K562 (cell line): Measurements from ENCODE around the gene TOP3A. TPM values are rescaled to one million over a fixed set of nuclear protein-coding genes. Genes with fewer than 3 reads are reported as not detected.

ENCODE experiments used
- BDP1 ChIP-seq: IDR thresholded peaks from 3 replicates; pipeline ENCODE4 v1.6.1; 2011; ENCODE audit not compliant: insufficient read length, insufficient read depth
- EP300 ChIP-seq: IDR thresholded peaks from 2 replicates; pipeline ENCODE4 v1.6.1; 2012; ENCODE audit warnings: low read length, improper control_type of control experiment
- HDAC3 ChIP-seq: fragments of 450-650 bp; IDR thresholded peaks from 2 replicates; pipeline ENCODE4 v1.6.1; 2018; ENCODE audit warnings: borderline replicate concordance, mild to moderate bottlenecking, moderate library complexity; ENCODE audit not compliant: partially characterized antibody
- HSF4 ChIP-seq: fragments of 250-450 bp; sonication (Bioruptor Pico); IDR thresholded peaks from 2 replicates; pipeline ENCODE4 v2.1.2; 2022; ENCODE audit warnings: mild to moderate bottlenecking, moderate library complexity, borderline replicate concordance
- MED1 ChIP-seq: sonication (generic); formaldehyde crosslinking; IDR thresholded peaks from 2 replicates; pipeline ENCODE4 v1.8.1; 2023; ENCODE audit warnings: missing genetic modification reagents, borderline replicate concordance
- NBN ChIP-seq: fragments of 450-650 bp; IDR thresholded peaks from 2 replicates; pipeline ENCODE4 v1.6.1; 2016; ENCODE audit warnings: low read depth, mild to moderate bottlenecking
- NFE2L1 ChIP-seq: fragments of 450-650 bp; IDR thresholded peaks from 2 replicates; pipeline ENCODE4 v1.6.1; 2016; ENCODE audit warnings: missing genetic modification characterization, low read depth, mild to moderate bottlenecking, missing compliant biosample characterization, moderate library complexity, borderline replicate concordance
- PHF20 ChIP-seq: fragments of 450-650 bp; IDR thresholded peaks from 2 replicates; pipeline ENCODE4 v1.6.1; 2018; ENCODE audit not compliant: partially characterized antibody
- POLR2B ChIP-seq: fragments of 450-650 bp; IDR thresholded peaks from 2 replicates; pipeline ENCODE4 v1.6.1; 2018; ENCODE audit warnings: low read depth; ENCODE audit not compliant: partially characterized antibody
- PPARD ChIP-seq: fragments of 250-450 bp; sonication (Bioruptor Pico); IDR thresholded peaks from 2 replicates; pipeline ENCODE4 v1.8.0; 2022; ENCODE audit warnings: inconsistent platforms, mild to moderate bottlenecking, moderate library complexity
- PTBP1 ChIP-seq: fragments of 200-400 bp; formaldehyde crosslinking; IDR thresholded peaks from 2 replicates; pipeline ENCODE4 v1.6.1; 2017; ENCODE audit warnings: low read depth, low read length
- SRSF3 ChIP-seq: fragments of 200-400 bp; formaldehyde crosslinking; IDR thresholded peaks from 2 replicates; pipeline ENCODE4 v1.6.1; 2016; ENCODE audit warnings: mild to moderate bottlenecking, low read length, moderate library complexity; ENCODE audit not compliant: insufficient read depth
- SRSF9 ChIP-seq: fragments of 200-400 bp; formaldehyde crosslinking; IDR thresholded peaks from 2 replicates; pipeline ENCODE4 v1.6.1; 2017; ENCODE audit warnings: low read depth, low read length, borderline replicate concordance
- YY1 ChIP-seq, 3 experiments: IDR thresholded peaks; 2 replicates each; pipeline ENCODE4 v1.6.1; 2011; ENCODE audit warnings: low read length in 2 of 3, mild to moderate bottlenecking in 2 of 3, moderate library complexity in 2 of 3, borderline replicate concordance in 1 of 3, control low read depth in 1 of 3, low read depth in 1 of 3; ENCODE audit not compliant: insufficient read depth in 3 of 3, insufficient replicate concordance in 2 of 3, control insufficient read depth in 1 of 3, insufficient read length in 1 of 3; ENCODE audit errors: extremely low read depth in 1 of 3
- ZNF239 ChIP-seq: fragments of 250-450 bp; sonication (Bioruptor Pico); IDR thresholded peaks from 2 replicates; pipeline ENCODE4 v1.4.0; 2020; ENCODE audit warnings: mild to moderate bottlenecking
- ZNF561 ChIP-seq: fragments of 450-650 bp; formaldehyde crosslinking; conservative IDR thresholded peaks from 2 replicates; pipeline ENCODE4 v1.4.0; 2020; ENCODE audit warnings: mild to moderate bottlenecking, moderate library complexity
- ZNF584 ChIP-seq: fragments of 200-800 bp; sonication (Bioruptor generic); IDR thresholded peaks from 2 replicates; pipeline ENCODE4 v1.6.1; 2016; ENCODE audit warnings: low read depth, mild to moderate bottlenecking, missing genetic modification characterization, missing compliant biosample characterization
- ZNF75A ChIP-seq: fragments of 450-650 bp; formaldehyde crosslinking; IDR thresholded peaks from 2 replicates; pipeline ENCODE4 v1.4.0; 2020; ENCODE audit warnings: mild to moderate bottlenecking
- ZNF766 ChIP-seq: fragments of 200-800 bp; sonication (Bioruptor generic); conservative IDR thresholded peaks from 2 replicates; pipeline ENCODE4 v1.6.1; 2016; ENCODE audit warnings: missing genetic modification characterization, missing compliant biosample characterization
- ZNF785 ChIP-seq: fragments of 250-450 bp; sonication (Bioruptor Pico); IDR thresholded peaks from 2 replicates; pipeline ENCODE4 v1.4.0; 2020; ENCODE audit warnings: mild to moderate bottlenecking
- polyA plus RNA-seq, 8 experiments: library from polyadenylated mRNA; depleted of rRNA in 4 of 8; stranded (reverse) in 5 of 8; unstranded in 3 of 8; fragments of >200 nt; fragmentation: Nextera tagmentation in 2 of 8; fragmentation: Illumina TruSeq in 1 of 8; extraction: Ambion mirVana in 2 of 8; extraction: Trizol in 1 of 8; gene quantifications; 2 replicates each; pipeline versions ENCODE4 v1.2.1 to v1.2.3, GENCODE V29; 2011 to 2014; ENCODE audit warnings: inconsistent platforms in 1 of 8, missing spikeins in 1 of 8
- total RNA-seq, 7 experiments: library from RNA; depleted of rRNA in 6 of 7; stranded (reverse); fragments of >200 nt in 6 of 7; fragmentation: Illumina TruSeq in 2 of 7; extraction: Trizol in 2 of 7; gene quantifications; 2 replicates each; pipeline versions ENCODE4 v1.2.1 to v1.2.3, GENCODE V29; 2011 to 2021; ENCODE audit warnings: low replicate concordance in 1 of 7
- TF ChIP-seq, protein P1 (sequence below): fragments of 250-450 bp; sonication (Bioruptor Pico); IDR thresholded peaks from 2 replicates; pipeline ENCODE4 v1.8.0; 2021; ENCODE audit warnings: moderate library complexity, mild to moderate bottlenecking, inconsistent platforms
- TF ChIP-seq, protein P2 (sequence below): IDR thresholded peaks from 2 replicates; pipeline ENCODE4 v1.6.1; 2011; ENCODE audit warnings: borderline replicate concordance, low read depth, mild to moderate bottlenecking, moderate library complexity, low read length; ENCODE audit not compliant: insufficient read depth, poor library complexity, severe bottlenecking
- TF ChIP-seq, protein P3 (sequence below), 2 experiments: IDR thresholded peaks; 2 replicates each; pipeline ENCODE4 v1.6.1; 2012; ENCODE audit warnings: improper control_type of control experiment in 2 of 2, low read depth in 2 of 2, low read length in 2 of 2, borderline replicate concordance in 1 of 2

Gene TOP3A
- total and polyA plus RNA-seq, 9 of the 15 experiments (the other 6 are each of a cell fraction or from before 2014, with no cell fraction given): 5.2 to 49.7 (median 24.7) TPM

DNA sequence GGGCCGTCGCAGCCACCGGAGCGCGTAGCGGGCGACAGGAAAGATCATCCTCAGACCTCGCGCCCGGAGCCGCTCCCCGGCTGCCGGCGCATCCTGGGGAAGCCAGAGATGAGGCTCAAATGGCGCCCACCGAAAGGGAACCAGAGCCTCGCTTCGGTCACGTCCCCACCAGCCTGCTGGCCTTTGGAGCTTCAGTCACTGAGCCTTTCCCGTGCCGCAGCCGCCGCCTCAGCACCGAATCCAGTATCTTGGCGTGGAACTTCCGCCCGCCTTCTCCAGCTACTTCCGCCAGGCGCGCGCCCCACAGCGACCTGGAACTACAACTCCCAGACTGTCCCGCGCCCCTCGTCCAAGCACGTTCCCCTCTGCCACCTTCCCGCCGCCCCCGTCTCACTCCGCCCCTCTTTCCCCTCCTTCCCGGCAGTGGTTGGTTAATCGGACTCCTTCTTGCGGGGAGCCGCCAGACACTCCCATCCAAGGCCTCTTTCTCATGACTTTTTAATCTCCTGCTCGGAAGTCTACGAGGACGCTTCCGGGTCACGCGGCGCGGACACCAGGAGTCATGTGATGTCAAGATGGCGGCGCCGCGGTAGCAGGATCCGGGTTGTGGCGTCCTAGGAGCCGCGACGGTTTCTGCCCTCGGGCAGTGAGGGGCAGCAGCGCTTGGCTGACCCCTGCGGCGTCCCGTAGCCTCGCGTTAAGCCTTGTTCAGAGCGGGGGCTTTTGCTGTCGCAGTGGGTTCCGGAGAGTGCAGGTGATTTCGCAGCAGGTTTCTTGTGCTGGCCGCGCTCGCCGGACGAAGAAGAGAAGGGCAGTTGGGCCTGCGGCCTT, at the start of gene TOP3A, which contains the start of gene SMCR8 (continued):
- TF ChIP-seq YY1 (IDR thresholded peaks at IDR 0.05; ENCODE audit: borderline replicate concordance in 1 of 3, control insufficient read depth in 1 of 3, extremely low read depth in 1 of 3, insufficient read depth in 3 of 3, insufficient read length in 1 of 3, insufficient replicate concordance in 2 of 3, low read depth in 1 of 3, low read length in 2 of 3) (peak; percentile 84 to 98 (median 95)), PHF20 (peak; percentile 96), SRSF9 (no peak), HSF4 (CRISPR knock-in tag) (no peak), ZNF239 (CRISPR knock-in tag) (no peak), EP300 (no peak), PPARD (CRISPR knock-in tag) (no peak), BDP1 (no peak), SRSF3 (no peak), POLR2B (no peak), NBN (no peak), ZNF75A (CRISPR knock-in tag) (no peak), ZNF785 (CRISPR knock-in tag) (no peak), ZNF561 (no peak), ZNF584 (CRISPR knock-in tag) (no peak), HDAC3 (no peak), PTBP1 (no peak), NFE2L1 (tag) (no peak), ZNF766 (CRISPR knock-in tag) (no peak), MED1 (CRISPR knock-in tag) (no peak)
- TF ChIP-seq, protein P1, sequence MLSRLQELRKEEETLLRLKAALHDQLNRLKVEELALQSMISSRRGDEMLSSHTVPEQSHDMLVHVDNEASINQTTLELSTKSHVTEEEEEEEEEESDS (CRISPR knock-in tag): no peak
- TF ChIP-seq, protein P2, sequence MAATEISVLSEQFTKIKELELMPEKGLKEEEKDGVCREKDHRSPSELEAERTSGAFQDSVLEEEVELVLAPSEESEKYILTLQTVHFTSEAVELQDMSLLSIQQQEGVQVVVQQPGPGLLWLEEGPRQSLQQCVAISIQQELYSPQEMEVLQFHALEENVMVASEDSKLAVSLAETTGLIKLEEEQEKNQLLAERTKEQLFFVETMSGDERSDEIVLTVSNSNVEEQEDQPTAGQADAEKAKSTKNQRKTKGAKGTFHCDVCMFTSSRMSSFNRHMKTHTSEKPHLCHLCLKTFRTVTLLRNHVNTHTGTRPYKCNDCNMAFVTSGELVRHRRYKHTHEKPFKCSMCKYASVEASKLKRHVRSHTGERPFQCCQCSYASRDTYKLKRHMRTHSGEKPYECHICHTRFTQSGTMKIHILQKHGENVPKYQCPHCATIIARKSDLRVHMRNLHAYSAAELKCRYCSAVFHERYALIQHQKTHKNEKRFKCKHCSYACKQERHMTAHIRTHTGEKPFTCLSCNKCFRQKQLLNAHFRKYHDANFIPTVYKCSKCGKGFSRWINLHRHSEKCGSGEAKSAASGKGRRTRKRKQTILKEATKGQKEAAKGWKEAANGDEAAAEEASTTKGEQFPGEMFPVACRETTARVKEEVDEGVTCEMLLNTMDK: no peak
- TF ChIP-seq, protein P3, sequence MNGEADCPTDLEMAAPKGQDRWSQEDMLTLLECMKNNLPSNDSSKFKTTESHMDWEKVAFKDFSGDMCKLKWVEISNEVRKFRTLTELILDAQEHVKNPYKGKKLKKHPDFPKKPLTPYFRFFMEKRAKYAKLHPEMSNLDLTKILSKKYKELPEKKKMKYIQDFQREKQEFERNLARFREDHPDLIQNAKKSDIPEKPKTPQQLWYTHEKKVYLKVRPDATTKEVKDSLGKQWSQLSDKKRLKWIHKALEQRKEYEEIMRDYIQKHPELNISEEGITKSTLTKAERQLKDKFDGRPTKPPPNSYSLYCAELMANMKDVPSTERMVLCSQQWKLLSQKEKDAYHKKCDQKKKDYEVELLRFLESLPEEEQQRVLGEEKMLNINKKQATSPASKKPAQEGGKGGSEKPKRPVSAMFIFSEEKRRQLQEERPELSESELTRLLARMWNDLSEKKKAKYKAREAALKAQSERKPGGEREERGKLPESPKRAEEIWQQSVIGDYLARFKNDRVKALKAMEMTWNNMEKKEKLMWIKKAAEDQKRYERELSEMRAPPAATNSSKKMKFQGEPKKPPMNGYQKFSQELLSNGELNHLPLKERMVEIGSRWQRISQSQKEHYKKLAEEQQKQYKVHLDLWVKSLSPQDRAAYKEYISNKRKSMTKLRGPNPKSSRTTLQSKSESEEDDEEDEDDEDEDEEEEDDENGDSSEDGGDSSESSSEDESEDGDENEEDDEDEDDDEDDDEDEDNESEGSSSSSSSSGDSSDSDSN (IDR thresholded peaks at IDR 0.05; ENCODE audit: borderline replicate concordance in 1 of 2, low read depth in 2 of 2, low read length in 2 of 2): no peak
